Neuronal stem cell (in vitro differentiated cells): Measurements from ENCODE around the gene RGR.

Source experiments
- DNase-seq: peaks from one replicate; pipeline ENCODE4 v3.0.0-alpha.2; 2013; ENCODE audit warnings: low spot score
- H2AFZ ChIP-seq: one replicate; pipeline ENCODE4 v1.6.1; 2013; ENCODE audit warnings: mild to moderate bottlenecking, low read length, inconsistent platforms
- H2AK5ac ChIP-seq: 2 replicates; pipeline ENCODE4 v1.6.1; 2013; ENCODE audit warnings: low read depth, mild to moderate bottlenecking, inconsistent platforms, low read length, moderate library complexity, mixed read lengths
- H2BK120ac ChIP-seq: 2 replicates; pipeline ENCODE4 v1.6.1; 2013; ENCODE audit warnings: low read depth, mild to moderate bottlenecking, inconsistent platforms, low read length, moderate library complexity, mixed read lengths
- H2BK12ac ChIP-seq: one replicate; pipeline ENCODE4 v1.6.1; 2013; ENCODE audit warnings: low read length, inconsistent platforms
- H2BK15ac ChIP-seq: 2 replicates; pipeline ENCODE4 v1.6.1; 2013; ENCODE audit warnings: mild to moderate bottlenecking, low read length, inconsistent platforms, mixed read lengths
- H2BK5ac ChIP-seq: one replicate; pipeline ENCODE4 v1.6.1; 2013; ENCODE audit warnings: inconsistent platforms, mild to moderate bottlenecking, low read length, moderate library complexity
- H3K14ac ChIP-seq: one replicate; pipeline ENCODE4 v1.6.1; 2013; ENCODE audit warnings: low read length, inconsistent platforms
- H3K18ac ChIP-seq: 2 replicates; pipeline ENCODE4 v1.6.1; 2013; ENCODE audit warnings: low read length, inconsistent platforms
- H3K23ac ChIP-seq: 2 replicates; pipeline ENCODE4 v1.6.1; 2013; ENCODE audit warnings: low read depth, mild to moderate bottlenecking, mixed read lengths, low read length, inconsistent platforms; ENCODE audit not compliant: poor library complexity
- H3K27ac ChIP-seq: replicated peaks from 3 replicates; pipeline ENCODE4 v1.5.1; 2013; ENCODE audit warnings: low read length, inconsistent platforms
- H3K27me3 ChIP-seq, 3 experiments: 2 replicates each; pipeline ENCODE4 v1.6.1; 2013; ENCODE audit warnings: low read length in 3 of 3, mild to moderate bottlenecking in 2 of 3, inconsistent platforms in 1 of 3, low read depth in 1 of 3, mixed read lengths in 1 of 3, moderate library complexity in 1 of 3; ENCODE audit not compliant: control insufficient read depth in 3 of 3, insufficient read depth in 3 of 3
- H3K36me3 ChIP-seq, 2 donors: replicated peaks in 1 of 2; 2 replicates each; pipeline ENCODE4 v1.6.1; 2013; ENCODE audit warnings: low read length in 2 of 2; ENCODE audit not compliant: control insufficient read depth in 2 of 2, insufficient read depth in 2 of 2
- H3K4ac ChIP-seq: 2 replicates; pipeline ENCODE4 v1.6.1; 2013; ENCODE audit warnings: inconsistent platforms, mild to moderate bottlenecking, low read length, moderate library complexity
- H3K4me1 ChIP-seq, 2 donors: 1 replicate in 1 of 2; 2 replicates in 1 of 2; pipeline ENCODE4 v1.6.1; 2013; ENCODE audit warnings: low read length in 2 of 2, low read depth in 1 of 2; ENCODE audit not compliant: control insufficient read depth in 2 of 2, insufficient read depth in 1 of 2
- H3K4me2 ChIP-seq: one replicate; pipeline ENCODE4 v1.6.1; 2013; ENCODE audit warnings: mild to moderate bottlenecking, low read length, inconsistent platforms; ENCODE audit not compliant: insufficient read depth, poor library complexity, severe bottlenecking
- H3K4me3 ChIP-seq, 2 donors: 2 replicates each; pipeline ENCODE4 v1.5.1; 2013; ENCODE audit warnings: low read length in 2 of 2, mild to moderate bottlenecking in 2 of 2, inconsistent platforms in 1 of 2, moderate library complexity in 1 of 2
- H3K79me1 ChIP-seq: one replicate; pipeline ENCODE4 v1.6.1; 2013; ENCODE audit warnings: low read depth, mild to moderate bottlenecking, inconsistent platforms, low read length, moderate library complexity
- H3K9ac ChIP-seq: one replicate; pipeline ENCODE4 v1.6.1; 2013; ENCODE audit warnings: mild to moderate bottlenecking, low read depth, low read length, inconsistent platforms; ENCODE audit not compliant: poor library complexity
- H3K9me3 ChIP-seq, 2 donors: replicated peaks in 1 of 2; 2 replicates each; pipeline versions ENCODE3 to v1.6.1; 2013; ENCODE audit warnings: low read length in 2 of 2, mild to moderate bottlenecking in 2 of 2, inconsistent platforms in 1 of 2, low read depth in 1 of 2, mixed read lengths in 1 of 2, moderate library complexity in 1 of 2; ENCODE audit not compliant: control insufficient read depth in 2 of 2, insufficient read depth in 1 of 2
- H4K8ac ChIP-seq: one replicate; pipeline ENCODE4 v1.6.1; 2013; ENCODE audit warnings: low read depth, mild to moderate bottlenecking, inconsistent platforms, low read length, moderate library complexity
- H4K91ac ChIP-seq: one replicate; pipeline ENCODE4 v1.6.1; 2013; ENCODE audit warnings: low read length, low read depth, mild to moderate bottlenecking, inconsistent platforms; ENCODE audit not compliant: poor library complexity
- WGBS, 2 donors: extraction: QIAGEN DNeasy Blood & Tissue Kit; methylation state at CpG; one replicate each; pipeline ENCODE4 v1.1.7; 2013; ENCODE audit warnings: missing lambda C conversion rate in 2 of 2, mixed read lengths in 1 of 2; ENCODE audit not compliant: insufficient read length in 2 of 2, insufficient replicate concordance in 1 of 2; ENCODE audit errors: extremely low coverage in 2 of 2; 5-methylcytosine and 5-hydroxymethylcytosine counted together

Gene RGR

GRCh38 chr10:84198206-84198915 lies 46.5 kb upstream of the RGR start:
- Histone ChIP-seq H2BK15ac (no peak overlapping the region), H3K4me3 (no peak overlapping the region), H3K9me3 (no peaks in the 10 kb centered on the region), H2AK5ac (peak overlapping the region; percentile 30), H3K4me1 (peaks cover 7% of the 10 kb centered on the region in 2 donors), H4K91ac (no peak overlapping the region), H3K23ac (no peak overlapping the region), H3K36me3 (no peaks in the 10 kb centered on the region), H3K27me3 (peaks cover 4 to 60% (median 24%) of the 10 kb centered on the region in 3 experiments), H3K18ac (no peak overlapping the region), H3K79me1 (no peaks in the 10 kb centered on the region), H4K8ac (no peak overlapping the region), H3K27ac (no peak overlapping the region), H3K14ac (no peak overlapping the region), H2BK12ac (no peak overlapping the region), H2BK120ac (no peak overlapping the region), H3K4me2 (no peak overlapping the region), H2AFZ (no peak overlapping the region), H3K9ac (no peak overlapping the region), H3K4ac (no peak overlapping the region), H2BK5ac (no peak overlapping the region)
- DNase-seq: no peak
- no CpG with 5 or more reads among the region's 7 CpGs for WGBS, 2 donors

GRCh38 chr10:84200537-84201243 lies 44.2 kb upstream of the RGR start:
- H4K8ac ChIP-seq: no peak overlapping the region
- H2AFZ ChIP-seq: no peak overlapping the region
- no peak overlapping the region for H4K91ac ChIP-seq
- no peaks in the 10 kb centered on the region for H3K79me1 ChIP-seq
- H2BK5ac ChIP-seq: no peak overlapping the region
- H3K27me3 ChIP-seq: peaks cover 0 to 38% (median 3%) of the 10 kb centered on the region in 3 experiments
- no peak for DNase-seq
- no peaks in the 10 kb centered on the region for H3K9me3 ChIP-seq
- H3K4me1 ChIP-seq: no peaks in the 10 kb centered on the region
- H3K23ac ChIP-seq: no peak overlapping the region
- H2BK15ac ChIP-seq: no peak overlapping the region
- no peak overlapping the region for H3K18ac ChIP-seq
- WGBS, 2 donors: no CpG with 5 or more reads among the region's 11 CpGs
- H3K27ac ChIP-seq: no peak overlapping the region
- no peak overlapping the region for H3K4me3 ChIP-seq
- H3K4ac ChIP-seq: no peak overlapping the region
- H3K36me3 ChIP-seq: no peaks in the 10 kb centered on the region
- no peak overlapping the region for H2BK120ac ChIP-seq
- H3K4me2 ChIP-seq: no peak overlapping the region
- H3K9ac ChIP-seq: no peak overlapping the region
- no peak overlapping the region for H2AK5ac ChIP-seq
- no peak overlapping the region for H2BK12ac ChIP-seq
- no peak overlapping the region for H3K14ac ChIP-seq

- no peak overlapping the region for H2AK5ac ChIP-seq
- no peaks in the 10 kb centered on the region for H3K36me3 ChIP-seq
- H3K18ac ChIP-seq: no peak overlapping the region
- H3K9ac ChIP-seq: no peak overlapping the region
- H2AFZ ChIP-seq: no peak overlapping the region
- DNase-seq: no peak
- no peak overlapping the region for H3K4ac ChIP-seq
- no CpG with 5 or more reads among the region's 6 CpGs for WGBS, 2 donors
- no peak overlapping the region for H4K8ac ChIP-seq
- H3K79me1 ChIP-seq: no peaks in the 10 kb centered on the region
- no peak overlapping the region for H2BK12ac ChIP-seq
- no peak overlapping the region for H2BK120ac ChIP-seq
- H3K27ac ChIP-seq: no peak overlapping the region
- H4K91ac ChIP-seq: no peak overlapping the region
- H3K9me3 ChIP-seq: no peaks in the 10 kb centered on the region
- no peak overlapping the region for H2BK15ac ChIP-seq
- H3K4me1 ChIP-seq: no peaks in the 10 kb centered on the region
- no peak overlapping the region for H3K23ac ChIP-seq
- H2BK5ac ChIP-seq: no peak overlapping the region
- H3K27me3 ChIP-seq: peaks cover 0 to 33% (median 0%) of the 10 kb centered on the region in 3 experiments
- no peak overlapping the region for H3K14ac ChIP-seq
- no peak overlapping the region for H3K4me2 ChIP-seq
- no peak overlapping the region for H3K4me3 ChIP-seq
Measured at GRCh38 chr10:84201244-84201606, 43.6 kb upstream of the RGR start.

GRCh38 chr10:84201682-84202081 lies 43.2 kb upstream of the RGR start:
- H3K18ac ChIP-seq: peak overlapping the region; percentile 5
- H3K27me3 ChIP-seq: peaks cover 0 to 28% (median 0%) of the 10 kb centered on the region in 3 experiments
- no peak overlapping the region for H3K23ac ChIP-seq
- H3K79me1 ChIP-seq: no peaks in the 10 kb centered on the region
- no peak overlapping the region for H2BK5ac ChIP-seq
- no CpG with 5 or more reads among the region's 11 CpGs for WGBS, 2 donors
- no peaks in the 10 kb centered on the region for H3K4me1 ChIP-seq
- H4K91ac ChIP-seq: no peak overlapping the region
- H3K36me3 ChIP-seq: no peaks in the 10 kb centered on the region
- H3K4ac ChIP-seq: no peak overlapping the region
- H3K9me3 ChIP-seq: no peaks in the 10 kb centered on the region
- H3K27ac ChIP-seq: no peak overlapping the region
- no peak overlapping the region for H3K4me2 ChIP-seq
- no peak overlapping the region for H2BK120ac ChIP-seq
- no peak overlapping the region for H3K14ac ChIP-seq
- H4K8ac ChIP-seq: no peak overlapping the region
- H2AK5ac ChIP-seq: no peak overlapping the region
- H2BK15ac ChIP-seq: no peak overlapping the region
- no peak overlapping the region for H2AFZ ChIP-seq
- H2BK12ac ChIP-seq: no peak overlapping the region
- no peak for DNase-seq
- no peak overlapping the region for H3K4me3 ChIP-seq
- H3K9ac ChIP-seq: no peak overlapping the region
